HEK293 (cell line): Measurements from ENCODE around the gene HTRA2.

ENCODE experiments used
- REST ChIP-seq: fragments of 450-650 bp; formaldehyde crosslinking; IDR thresholded peaks from 2 replicates; pipeline ENCODE4 v1.5.1; 2016; ENCODE audit warnings: missing biosample characterization, missing genetic modification characterization
- ZNF121 ChIP-seq: fragments of 450-650 bp; formaldehyde crosslinking; IDR thresholded peaks from 2 replicates; pipeline ENCODE4 v1.5.1; 2016; ENCODE audit warnings: missing biosample characterization, missing genetic modification characterization
- ZNF830 ChIP-seq: fragments of 450-650 bp; IDR thresholded peaks from 2 replicates; pipeline ENCODE4 v1.5.0; 2018; ENCODE audit warnings: missing biosample characterization, missing genetic modification characterization, low read depth, mild to moderate bottlenecking, moderate library complexity
- TF ChIP-seq, protein P1 (sequence below): fragments of 450-650 bp; formaldehyde crosslinking; IDR thresholded peaks from 2 replicates; pipeline ENCODE4 v1.5.1; 2016; ENCODE audit warnings: missing biosample characterization, missing genetic modification characterization

- no peak for TF ChIP-seq ZNF121
- TF ChIP-seq, protein P1, sequence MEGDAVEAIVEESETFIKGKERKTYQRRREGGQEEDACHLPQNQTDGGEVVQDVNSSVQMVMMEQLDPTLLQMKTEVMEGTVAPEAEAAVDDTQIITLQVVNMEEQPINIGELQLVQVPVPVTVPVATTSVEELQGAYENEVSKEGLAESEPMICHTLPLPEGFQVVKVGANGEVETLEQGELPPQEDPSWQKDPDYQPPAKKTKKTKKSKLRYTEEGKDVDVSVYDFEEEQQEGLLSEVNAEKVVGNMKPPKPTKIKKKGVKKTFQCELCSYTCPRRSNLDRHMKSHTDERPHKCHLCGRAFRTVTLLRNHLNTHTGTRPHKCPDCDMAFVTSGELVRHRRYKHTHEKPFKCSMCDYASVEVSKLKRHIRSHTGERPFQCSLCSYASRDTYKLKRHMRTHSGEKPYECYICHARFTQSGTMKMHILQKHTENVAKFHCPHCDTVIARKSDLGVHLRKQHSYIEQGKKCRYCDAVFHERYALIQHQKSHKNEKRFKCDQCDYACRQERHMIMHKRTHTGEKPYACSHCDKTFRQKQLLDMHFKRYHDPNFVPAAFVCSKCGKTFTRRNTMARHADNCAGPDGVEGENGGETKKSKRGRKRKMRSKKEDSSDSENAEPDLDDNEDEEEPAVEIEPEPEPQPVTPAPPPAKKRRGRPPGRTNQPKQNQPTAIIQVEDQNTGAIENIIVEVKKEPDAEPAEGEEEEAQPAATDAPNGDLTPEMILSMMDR (tag by site-specific recombination): no peak
- no peak for TF ChIP-seq ZNF830 (tag by site-specific recombination)
- TF ChIP-seq REST: no peak
Measured at GRCh38 chr2:74536166-74536950, 6.6 kb downstream of the HTRA2 start.
